ENCODE results near the gene HPGD. TPM values are rescaled to one million over a fixed set of nuclear protein-coding genes. Genes with fewer than 3 reads are reported as not detected.
"Not testable (repeated sequence)": the region's sequence is repeated elsewhere in the genome, so short reads cannot be mapped to it uniquely, and the experiment has no call there.

The HPGD gene
- total RNA-seq, 2 donors from 2014 or later = 11.5 to 43.8 TPM

- no peak for ATAC-seq (replicated peaks)
- no peak overlapping the region for H3K27ac Mint-ChIP-seq
- peaks cover 8% of the 10 kb centered on the region for H3K4me1 Mint-ChIP-seq
- no peaks in the 10 kb centered on the region for H3K36me3 Mint-ChIP-seq (ENCODE audit: low read depth)
- no peak overlapping the region for H3K4me3 Mint-ChIP-seq
- H3K9me3 Mint-ChIP-seq = no peaks in the 10 kb centered on the region
- no peaks in the 10 kb centered on the region for H3K27me3 Mint-ChIP-seq
Observed at GRCh38 chr4:174516345-174516744, 5.9 kb downstream of the HPGD start.

GRCh38 chr4:174512745-174513144 lies 9.5 kb downstream of the HPGD start:
- ATAC-seq (replicated peaks) = no peak
- no peaks in the 10 kb centered on the region for H3K36me3 Mint-ChIP-seq (ENCODE audit: low read depth)
- peaks cover 8% of the 10 kb centered on the region for H3K4me1 Mint-ChIP-seq
- H3K9me3 Mint-ChIP-seq = no peaks in the 10 kb centered on the region
- no peaks in the 10 kb centered on the region for H3K27me3 Mint-ChIP-seq
- H3K27ac Mint-ChIP-seq = no peak overlapping the region
- no peak overlapping the region for H3K4me3 Mint-ChIP-seq

GRCh38 chr4:174505892-174506291 lies 16.4 kb downstream of the HPGD start:
- ATAC-seq (replicated peaks) = no peak
- Mint-ChIP-seq H3K27me3 (no peaks in the 10 kb centered on the region), H3K9me3 (peaks cover 3% of the 10 kb centered on the region), H3K36me3 (ENCODE audit: low read depth) (peaks cover 9% of the 10 kb centered on the region), H3K27ac (no peak overlapping the region), H3K4me3 (no peak overlapping the region), H3K4me1 (no peaks in the 10 kb centered on the region)

- no peaks in the 10 kb centered on the region for H3K4me1 Mint-ChIP-seq
Observed at GRCh38 chr4:174505007-174505406, 17.3 kb downstream of the HPGD start.

GRCh38 chr4:174503079-174503715 lies 19.1 kb downstream of the HPGD start:
- no peak for ATAC-seq (replicated peaks)
- Mint-ChIP-seq H3K27me3 (no peaks in the 10 kb centered on the region), H3K27ac (no peak overlapping the region), H3K4me1 (no peaks in the 10 kb centered on the region), H3K4me3 (no peak overlapping the region), H3K36me3 (ENCODE audit: low read depth) (peaks cover 9% of the 10 kb centered on the region), H3K9me3 (peaks cover 3% of the 10 kb centered on the region)

More at GRCh38 chr4:174505007-174505406, 17.3 kb downstream of the HPGD start:
- Mint-ChIP-seq H3K9me3 (peaks cover 3% of the 10 kb centered on the region), H3K27me3 (no peaks in the 10 kb centered on the region), H3K36me3 (ENCODE audit: low read depth) (peaks cover 9% of the 10 kb centered on the region), H3K27ac (no peak overlapping the region), H3K4me3 (no peak overlapping the region)
- ATAC-seq (replicated peaks) = no peak

GRCh38 chr4:174496631-174497432 lies 25.5 kb downstream of the HPGD start:
- peak overlapping the region; percentile 61 for H3K4me3 Mint-ChIP-seq

GRCh38 chr4:174495626-174496025 lies 26.7 kb downstream of the HPGD start:
- Mint-ChIP-seq H3K27ac (no peak overlapping the region), H3K27me3 (no peaks in the 10 kb centered on the region), H3K4me3 (no peak overlapping the region), H3K4me1 (peaks cover 4% of the 10 kb centered on the region), H3K9me3 (no peaks in the 10 kb centered on the region), H3K36me3 (ENCODE audit: low read depth) (peaks cover 7% of the 10 kb centered on the region)
- ATAC-seq (replicated peaks) = no peak

More at GRCh38 chr4:174496631-174497432, 25.5 kb downstream of the HPGD start:
- Mint-ChIP-seq H3K9me3 (no peaks in the 10 kb centered on the region), H3K4me1 (peaks cover 4% of the 10 kb centered on the region), H3K36me3 (ENCODE audit: low read depth) (peaks cover 7% of the 10 kb centered on the region), H3K27ac (peak overlapping the region; percentile 53), H3K27me3 (no peaks in the 10 kb centered on the region)
- ATAC-seq (replicated peaks) = no peak

- H3K36me3 Mint-ChIP-seq (ENCODE audit: low read depth) = peaks cover 7% of the 10 kb centered on the region
- H3K27me3 Mint-ChIP-seq = no peaks in the 10 kb centered on the region
- H3K9me3 Mint-ChIP-seq = no peaks in the 10 kb centered on the region
- H3K4me3 Mint-ChIP-seq = no peak overlapping the region
- no peak overlapping the region for H3K27ac Mint-ChIP-seq
- no peak for ATAC-seq (replicated peaks)
- peaks cover 4% of the 10 kb centered on the region for H3K4me1 Mint-ChIP-seq
Observed at GRCh38 chr4:174494726-174495125, 27.6 kb downstream of the HPGD start.

- H3K36me3 Mint-ChIP-seq (ENCODE audit: low read depth) = peaks cover 7% of the 10 kb centered on the region
- no peaks in the 10 kb centered on the region for H3K9me3 Mint-ChIP-seq
- no peak overlapping the region for H3K27ac Mint-ChIP-seq
- H3K4me1 Mint-ChIP-seq = peaks cover 4% of the 10 kb centered on the region
- H3K4me3 Mint-ChIP-seq = no peak overlapping the region
- H3K27me3 Mint-ChIP-seq = no peaks in the 10 kb centered on the region
- ATAC-seq (replicated peaks) = peak; percentile 46
Observed at GRCh38 chr4:174494146-174494545, 28.1 kb downstream of the HPGD start.

- Mint-ChIP-seq H3K27me3 (no peaks in the 10 kb centered on the region), H3K27ac (no peak overlapping the region), H3K4me3 (no peak overlapping the region), H3K4me1 (no peaks in the 10 kb centered on the region), H3K9me3 (no peaks in the 10 kb centered on the region), H3K36me3 (ENCODE audit: low read depth) (peaks cover 7% of the 10 kb centered on the region)
- ATAC-seq (replicated peaks) = no peak
Observed at GRCh38 chr4:174490451-174490961, 31.8 kb downstream of the HPGD start.

- not testable (repeated sequence) for H3K4me1 Mint-ChIP-seq; H3K4me3 Mint-ChIP-seq; H3K27ac Mint-ChIP-seq; H3K36me3 Mint-ChIP-seq (ENCODE audit: low read depth); H3K9me3 Mint-ChIP-seq; ATAC-seq (replicated peaks); H3K27me3 Mint-ChIP-seq
Observed at GRCh38 chr4:174488368-174488767, 33.9 kb downstream of the HPGD start.

GRCh38 chr4:174485025-174485424 lies 37.3 kb downstream of the HPGD start:
- Mint-ChIP-seq H3K4me3 (no peak overlapping the region), H3K36me3 (ENCODE audit: low read depth) (no peaks in the 10 kb centered on the region), H3K27ac (no peak overlapping the region), H3K27me3 (no peaks in the 10 kb centered on the region), H3K4me1 (no peaks in the 10 kb centered on the region), H3K9me3 (no peaks in the 10 kb centered on the region)
- ATAC-seq (replicated peaks) = no peak

GRCh38 chr4:174483792-174484191 lies 38.5 kb downstream of the HPGD start:
- no peak for ATAC-seq (replicated peaks)
- H3K27me3 Mint-ChIP-seq = no peaks in the 10 kb centered on the region
- H3K36me3 Mint-ChIP-seq (ENCODE audit: low read depth) = no peaks in the 10 kb centered on the region
- H3K9me3 Mint-ChIP-seq = no peaks in the 10 kb centered on the region
- no peak overlapping the region for H3K27ac Mint-ChIP-seq
- no peak overlapping the region for H3K4me3 Mint-ChIP-seq
- H3K4me1 Mint-ChIP-seq = no peaks in the 10 kb centered on the region

GRCh38 chr4:174479140-174479539 lies 43.1 kb downstream of the HPGD start:
- H3K4me3 Mint-ChIP-seq = no peak overlapping the region
- H3K27me3 Mint-ChIP-seq = no peaks in the 10 kb centered on the region
- ATAC-seq (replicated peaks) = no peak
- no peak overlapping the region for H3K27ac Mint-ChIP-seq
- no peaks in the 10 kb centered on the region for H3K4me1 Mint-ChIP-seq
- H3K36me3 Mint-ChIP-seq (ENCODE audit: low read depth) = no peaks in the 10 kb centered on the region
- no peaks in the 10 kb centered on the region for H3K9me3 Mint-ChIP-seq

- Mint-ChIP-seq H3K4me1 (no peaks in the 10 kb centered on the region), H3K27me3 (no peaks in the 10 kb centered on the region), H3K27ac (no peak overlapping the region), H3K36me3 (ENCODE audit: low read depth) (no peaks in the 10 kb centered on the region), H3K4me3 (no peak overlapping the region), H3K9me3 (no peaks in the 10 kb centered on the region)
- ATAC-seq (replicated peaks) = no peak
Observed at GRCh38 chr4:174475528-174475927, 46.8 kb downstream of the HPGD start.

Data from activated T-helper 17 cell treated with anti-CD3 and anti-CD28 coated beads, Interleukin-2, amount 50 U/mL, for 72 hours (primary cell).